Activated CD4-positive, alpha-beta T cell treated with anti-CD3 and anti-CD28 coated beads for 48 hours (primary cell): Measurements from ENCODE around the gene PKN2.
"Not testable (repeated sequence)": the region's sequence is repeated elsewhere in the genome, so short reads cannot be mapped to it uniquely, and the experiment has no call there.

Experiments
- DNase-seq: peaks from one replicate; pipeline ENCODE4 v3.0.0-alpha.2; 2020

PKN2 gene

DNA sequence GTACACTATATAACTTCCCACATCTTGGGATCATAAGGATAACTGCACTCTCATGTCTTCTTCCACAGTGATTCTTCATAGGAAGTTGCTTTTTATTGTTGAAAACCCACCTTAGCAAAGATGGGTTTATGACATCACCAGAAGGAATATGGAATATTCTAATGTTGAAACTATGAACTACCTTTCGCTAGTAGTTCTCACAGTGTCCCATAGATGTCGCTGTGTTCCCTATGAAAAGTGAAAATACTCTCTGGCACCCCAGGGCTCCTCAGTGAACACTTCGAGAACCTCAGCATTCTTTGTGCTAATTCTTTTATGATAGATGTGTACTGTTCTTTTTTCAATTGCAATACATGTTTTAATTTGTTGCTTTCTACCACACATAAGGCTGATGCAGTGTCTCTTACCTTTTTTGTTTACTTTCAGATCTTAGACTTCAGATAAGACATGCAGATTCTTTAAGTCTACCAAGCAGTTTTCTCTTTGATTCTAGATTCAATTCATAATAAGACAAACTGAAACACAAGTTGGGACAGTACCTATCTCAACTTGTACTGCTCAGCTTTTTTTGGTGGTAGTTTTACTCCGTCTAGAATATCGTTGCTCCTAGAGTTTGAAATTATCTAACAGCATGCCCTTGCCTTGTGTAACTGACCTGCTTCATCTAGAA is 116.4 kb downstream of the PKN2 start:
- peak; percentile 51 for DNase-seq

DNA sequence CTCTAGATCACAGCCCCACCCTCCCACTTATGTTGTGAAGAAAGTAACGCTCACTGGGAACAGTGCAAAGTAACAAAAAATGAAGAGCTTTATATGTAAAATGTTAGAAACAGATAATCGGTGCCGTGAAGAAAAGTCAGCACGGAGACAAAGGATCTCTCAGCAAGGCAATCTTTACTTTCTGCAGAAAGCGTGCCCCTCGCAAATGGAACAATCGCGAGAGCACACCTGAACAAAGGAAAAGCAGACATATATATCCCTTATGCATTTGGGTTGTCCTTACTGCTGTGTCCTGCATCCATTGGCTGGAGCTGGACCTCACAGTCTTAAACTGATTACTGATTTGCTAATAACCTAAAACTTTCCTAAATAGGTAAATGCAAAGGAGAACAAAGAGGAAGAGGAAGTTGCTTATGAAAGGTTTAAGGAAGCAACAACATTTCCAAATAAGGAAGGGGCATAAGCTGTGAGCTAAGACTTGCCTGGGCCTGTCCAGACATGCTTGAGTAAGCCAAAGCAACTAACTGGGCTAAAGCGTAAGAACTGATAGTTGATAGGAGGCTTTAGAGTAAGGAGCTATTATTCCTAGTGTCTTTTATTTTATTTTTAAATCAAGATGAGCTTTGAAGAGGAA is 117.6 kb downstream of the PKN2 start:
- no peak for DNase-seq

DNA sequence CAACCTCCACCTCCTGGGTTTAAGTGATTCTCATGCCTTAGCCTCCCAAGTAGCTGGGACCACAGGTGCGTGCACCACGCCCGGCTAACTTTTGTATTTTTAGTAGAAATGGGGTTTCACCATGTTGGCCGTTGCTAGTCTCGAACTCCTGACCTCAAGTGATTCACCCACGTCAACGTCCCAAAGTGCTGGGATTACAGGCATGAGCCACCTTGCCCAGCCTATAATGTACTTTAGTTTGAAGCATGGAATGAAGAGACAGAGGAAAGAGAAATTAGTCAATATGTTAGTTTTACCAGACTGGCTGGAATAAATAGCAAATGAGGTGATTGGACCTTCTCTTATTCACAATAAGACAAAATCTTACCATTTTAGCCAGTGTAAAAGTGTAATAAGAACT is 118.3 kb downstream of the PKN2 start:
- no peak for DNase-seq

DNA sequence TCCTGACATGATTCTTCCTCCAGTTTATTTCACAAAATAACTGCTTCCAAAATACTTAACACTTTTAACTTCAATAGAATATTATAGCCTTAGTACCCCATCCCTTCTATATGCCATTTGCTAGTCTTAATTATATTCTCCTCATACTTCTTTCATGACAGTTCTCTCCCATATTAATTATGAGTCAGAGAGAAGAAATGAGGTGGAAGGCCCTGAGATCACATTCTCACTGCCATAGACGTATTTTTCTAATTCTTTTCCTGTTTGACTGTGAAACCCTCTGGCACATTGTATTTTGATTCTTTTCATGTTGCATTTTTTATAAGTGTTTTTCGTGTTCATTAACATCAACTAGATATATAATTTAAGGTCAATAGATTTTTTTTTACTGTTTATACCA is 118.9 kb downstream of the PKN2 start:
- no peak for DNase-seq

DNA sequence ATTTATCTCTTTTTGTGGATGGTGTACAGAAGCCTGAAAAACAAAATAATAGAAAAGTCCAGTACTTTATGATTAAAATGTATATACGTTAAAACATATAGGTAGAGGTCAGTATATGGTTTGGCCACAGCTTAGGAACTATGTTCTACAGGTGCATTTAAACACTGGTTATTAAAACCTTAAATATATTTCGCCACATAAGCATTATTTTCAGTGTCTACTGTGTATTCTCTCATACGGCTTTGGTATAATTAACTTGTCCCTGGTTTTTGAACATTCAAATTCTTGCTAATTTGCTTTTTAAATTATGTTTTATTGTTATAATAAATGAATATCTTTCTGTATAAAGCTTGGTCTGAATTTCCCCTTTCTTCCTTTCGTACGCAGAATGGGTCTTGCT is 119.4 kb downstream of the PKN2 start:
- no peak for DNase-seq

DNA sequence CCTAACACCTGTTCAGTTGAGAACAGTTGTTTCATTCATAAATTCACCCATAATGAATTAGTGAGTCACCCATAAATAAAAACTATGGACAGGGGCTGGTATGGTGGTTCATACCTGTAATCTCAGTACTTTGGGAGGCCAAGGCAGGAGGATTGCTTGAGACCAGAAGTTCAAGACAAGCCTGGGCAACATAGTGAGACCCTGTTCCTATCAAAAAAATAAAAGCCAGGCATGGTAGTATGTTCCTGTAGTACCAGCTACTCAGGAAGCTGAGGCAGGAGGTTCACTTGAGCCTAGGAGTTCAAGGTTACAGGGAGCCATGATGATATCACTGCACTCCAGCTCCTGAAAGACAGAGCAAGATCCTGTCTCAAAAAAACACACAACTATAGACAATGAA is 128.3 kb downstream of the PKN2 start:
- DNase-seq: no peak

DNA sequence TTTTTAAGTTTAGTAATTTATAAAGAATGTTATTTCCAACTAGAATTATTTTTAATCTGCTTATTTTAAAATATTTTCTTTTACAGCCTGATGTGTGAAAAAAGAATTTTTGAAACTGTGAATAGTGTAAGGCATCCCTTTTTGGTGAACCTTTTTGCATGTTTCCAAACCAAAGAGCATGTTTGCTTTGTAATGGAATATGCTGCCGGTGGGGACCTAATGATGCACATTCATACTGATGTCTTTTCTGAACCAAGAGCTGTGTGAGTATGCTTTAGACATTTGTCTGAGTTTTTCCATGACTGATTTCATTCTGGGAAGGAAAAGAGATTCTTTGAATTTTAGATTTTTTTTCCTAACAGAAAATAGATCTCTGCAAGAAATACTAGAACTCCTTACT is 129.4 kb downstream of the PKN2 start:
- DNase-seq: no peak

DNA sequence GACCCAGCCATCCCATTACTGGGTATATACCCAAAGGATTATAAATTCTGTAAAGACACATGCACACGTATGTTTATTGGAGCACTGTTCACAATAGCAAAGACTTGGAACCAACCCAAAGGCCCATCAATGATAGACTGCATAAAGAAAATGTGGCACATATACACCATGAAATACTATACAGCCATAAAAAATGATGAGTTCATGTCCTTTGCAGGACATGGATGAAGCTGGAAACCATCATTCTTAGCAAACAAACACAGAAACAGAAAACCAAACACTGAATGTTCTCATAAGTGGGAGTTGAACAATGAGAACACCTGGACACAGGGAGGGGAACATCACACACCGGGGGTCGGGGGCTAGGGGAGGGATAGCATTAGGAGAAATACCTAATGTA is 135.6 kb downstream of the PKN2 start:
- DNase-seq: not testable (repeated sequence)

DNA sequence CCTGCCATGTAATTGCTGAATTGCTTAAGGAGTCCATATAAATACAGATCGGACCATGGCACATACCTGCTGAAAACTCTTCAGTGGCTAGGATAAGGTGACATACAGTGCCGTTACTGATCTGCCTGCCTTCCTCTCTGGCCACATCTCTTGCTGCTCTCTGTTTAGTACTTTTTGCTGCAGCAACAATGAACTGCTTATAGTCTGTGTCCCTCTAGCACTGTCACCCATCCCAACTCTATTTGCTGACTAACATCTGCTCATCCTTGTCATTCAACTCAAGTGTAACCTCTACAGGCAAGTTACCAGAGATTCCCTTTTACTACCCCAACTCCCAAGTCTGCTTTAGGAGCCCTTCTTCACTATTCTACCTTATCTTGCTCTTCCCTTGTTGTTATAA is 141.6 kb downstream of the PKN2 start:
- DNase-seq: no peak

DNA sequence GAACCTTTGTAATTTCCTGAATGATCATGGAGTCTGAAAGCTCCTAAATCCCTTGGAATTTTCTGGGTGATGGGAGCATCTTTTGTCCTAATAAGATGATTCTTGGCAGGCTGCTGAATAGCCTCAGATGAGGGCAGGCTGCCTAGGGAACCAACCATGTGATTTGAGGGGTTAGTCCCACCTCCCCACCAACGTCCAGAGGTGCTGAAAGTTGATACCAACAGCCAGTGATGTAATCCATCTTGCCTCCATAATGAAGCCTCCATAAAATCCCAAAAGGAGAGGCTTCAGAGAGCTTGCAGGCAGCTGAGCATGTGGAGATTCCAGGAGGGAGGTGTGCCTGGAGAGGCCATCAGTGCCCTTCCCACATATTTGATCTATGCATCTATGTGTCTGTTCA is 163.6 kb downstream of the PKN2 start:
- no peak for DNase-seq

DNA sequence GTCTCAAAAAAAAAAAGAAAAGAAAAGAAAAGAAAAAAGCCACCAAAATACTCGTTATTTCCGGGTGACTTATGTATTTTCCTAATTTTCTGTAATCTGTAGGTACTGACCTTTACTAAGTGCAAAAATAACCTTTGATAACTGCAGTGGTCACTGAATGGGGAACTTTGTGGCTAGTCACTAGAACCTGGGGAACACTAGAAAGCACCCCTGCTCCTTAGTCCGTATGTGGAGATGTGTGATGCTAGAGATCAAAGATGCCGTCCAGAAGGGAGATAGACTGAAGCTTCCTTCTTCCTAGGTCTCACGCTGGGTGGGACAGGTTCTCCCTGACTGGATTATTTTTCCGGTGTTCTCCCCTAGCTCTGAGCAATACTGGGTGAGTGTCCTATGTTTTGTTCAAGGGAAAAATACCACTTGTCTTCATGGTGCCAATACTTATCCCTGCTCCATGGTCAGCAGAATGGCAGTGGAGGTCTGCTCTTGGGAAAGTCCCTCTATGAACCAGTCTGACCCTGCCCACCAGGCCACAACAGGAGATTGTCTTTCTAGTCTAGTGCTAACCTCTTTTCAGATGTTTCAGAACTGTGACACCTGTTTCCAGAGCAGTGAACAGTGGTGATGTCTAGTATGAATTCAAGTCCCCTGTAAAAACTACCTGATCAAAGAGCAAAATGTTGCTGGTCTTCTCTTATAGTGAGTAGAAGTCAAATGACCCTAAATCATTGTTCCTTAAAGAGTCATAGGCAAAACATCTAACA is 167.4 kb downstream of the PKN2 start:
- DNase-seq: no peak

DNA sequence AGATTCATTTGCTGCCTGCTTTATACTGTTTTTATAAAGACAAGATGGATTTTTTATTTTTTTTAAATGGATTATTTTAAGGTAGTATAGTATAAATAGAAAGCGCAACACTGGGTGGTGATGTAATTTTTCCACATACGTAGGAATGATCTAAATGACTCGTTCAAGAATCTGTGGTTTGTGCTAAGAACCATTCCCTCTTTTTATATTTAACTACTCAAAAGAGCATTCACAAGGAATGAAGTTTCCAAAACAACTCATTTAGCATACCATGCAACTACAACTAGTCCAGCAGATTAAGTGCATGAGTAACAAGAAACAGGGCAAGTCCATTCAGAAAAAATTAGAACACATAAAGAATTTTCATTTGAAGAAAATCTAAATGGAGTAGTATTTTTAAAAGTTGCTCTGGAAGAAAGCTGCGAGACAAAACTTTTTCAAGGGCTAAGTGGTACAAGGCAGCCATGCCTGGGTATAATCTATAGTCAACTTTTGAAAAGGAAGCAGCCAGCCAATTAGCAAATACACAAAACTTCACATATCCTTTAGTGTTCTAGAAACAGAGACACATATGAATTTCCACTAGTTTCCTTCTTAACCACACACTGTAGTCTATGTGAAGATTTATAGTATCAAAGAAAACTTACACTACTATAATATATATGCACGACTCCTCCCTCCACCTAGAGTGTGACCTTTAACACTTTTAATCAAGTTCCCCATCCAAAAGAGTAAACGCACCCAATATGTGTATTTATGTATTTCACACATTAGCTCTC is 183.9 kb downstream of the PKN2 start:
- no peak for DNase-seq

DNA sequence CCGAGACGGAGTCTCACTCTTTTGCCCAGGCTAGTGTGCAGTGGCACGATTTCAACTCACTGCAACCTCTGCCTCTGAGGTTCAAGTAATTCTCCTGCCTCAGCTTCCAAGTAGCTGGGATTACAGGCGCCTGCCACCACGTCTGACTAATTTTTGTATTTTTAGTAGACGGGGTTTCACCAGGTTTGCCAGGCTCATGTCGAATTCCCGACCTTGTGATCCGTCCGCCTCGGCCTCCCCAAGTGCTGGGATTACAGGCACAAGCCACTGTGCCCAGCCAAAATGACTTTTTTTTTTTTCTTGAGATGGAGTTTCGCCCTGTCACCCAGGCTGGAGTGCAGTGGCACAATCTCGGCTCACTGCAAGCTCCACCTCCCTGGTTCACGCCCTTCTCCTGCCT is 185.6 kb downstream of the PKN2 start:
- not testable (repeated sequence) for DNase-seq

DNA sequence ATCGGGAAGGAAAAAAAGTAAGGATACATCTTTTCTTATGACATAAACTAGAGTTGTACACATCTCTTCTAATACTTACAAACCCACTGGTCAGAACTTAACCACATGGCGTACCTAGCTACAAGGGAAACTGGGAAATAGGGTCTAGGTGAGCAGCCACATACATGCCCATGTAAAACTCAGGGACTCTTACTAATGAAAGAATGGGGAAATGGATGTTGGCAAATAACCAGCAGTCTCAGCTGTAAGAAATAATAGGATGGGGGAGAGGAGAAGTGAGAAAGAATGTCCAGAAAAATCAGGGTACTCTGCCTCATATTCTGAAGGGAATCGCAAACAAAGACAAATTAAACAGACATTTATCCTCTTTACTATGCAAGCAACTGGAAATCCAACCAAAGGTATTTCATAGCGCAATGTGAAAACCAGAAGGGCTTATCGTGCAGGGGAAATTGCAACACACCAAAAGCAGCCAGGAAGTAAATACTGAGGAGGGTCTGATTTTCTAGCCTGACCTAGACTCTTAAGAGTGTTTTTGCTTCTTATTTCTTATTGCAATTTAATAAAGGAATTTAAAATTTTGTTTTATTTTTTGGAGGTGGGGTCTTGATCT is 189.8 kb downstream of the PKN2 start:
- DNase-seq: no peak

DNA sequence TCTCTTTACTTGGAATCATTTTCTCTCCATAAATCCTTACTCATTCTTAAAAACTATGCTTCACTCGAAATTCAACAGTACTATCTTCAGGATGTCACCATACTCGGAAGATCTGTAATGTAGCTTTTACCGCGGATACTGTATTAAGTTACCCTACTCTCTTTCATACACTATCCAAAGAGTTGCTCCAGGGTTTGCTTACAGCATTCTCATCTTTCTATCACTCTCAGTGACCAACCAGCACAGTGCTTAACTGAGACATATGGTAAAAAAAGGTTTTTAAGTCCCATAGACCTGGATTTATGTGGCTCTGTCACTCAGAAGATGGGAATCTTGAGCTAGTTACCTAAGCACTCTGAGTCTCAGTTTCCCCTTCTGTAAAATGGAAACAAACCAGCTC is 191.5 kb downstream of the PKN2 start:
- DNase-seq: no peak

DNA sequence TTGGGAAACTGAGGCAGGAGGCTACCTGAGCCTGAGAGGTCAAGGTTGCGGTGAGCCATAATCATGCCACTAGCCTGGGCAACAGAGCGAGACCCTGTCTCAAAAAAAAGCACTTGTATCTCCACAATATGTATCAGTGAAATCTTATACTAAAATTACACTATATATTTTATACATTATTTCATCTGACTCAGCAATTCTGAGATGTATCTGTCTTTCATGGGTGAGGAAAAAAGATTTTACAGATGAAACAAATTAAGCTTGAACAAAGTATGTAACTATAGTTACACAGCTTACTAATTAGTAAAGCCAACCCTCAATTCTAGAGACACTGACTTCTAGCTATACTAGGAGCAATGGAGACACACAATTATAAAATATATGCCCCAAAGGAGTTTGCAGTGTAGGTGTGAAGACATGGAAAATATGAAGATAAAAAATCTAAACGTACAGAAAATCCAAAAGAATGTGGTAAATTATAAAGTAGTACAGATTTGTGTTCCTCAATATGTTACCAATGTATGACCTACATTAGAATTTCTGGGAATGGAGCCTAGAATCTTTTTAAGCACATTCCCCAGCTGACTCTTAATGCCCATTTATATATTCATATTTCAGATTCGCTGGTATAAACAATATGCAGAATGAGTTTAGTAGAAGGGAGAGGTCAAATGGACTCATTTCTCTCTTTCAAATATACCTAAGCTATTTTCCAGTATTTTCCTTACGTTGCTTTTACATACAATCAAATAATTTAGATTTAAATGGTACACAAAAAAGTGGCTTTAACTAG is 192.7 kb downstream of the PKN2 start:
- no peak for DNase-seq

DNA sequence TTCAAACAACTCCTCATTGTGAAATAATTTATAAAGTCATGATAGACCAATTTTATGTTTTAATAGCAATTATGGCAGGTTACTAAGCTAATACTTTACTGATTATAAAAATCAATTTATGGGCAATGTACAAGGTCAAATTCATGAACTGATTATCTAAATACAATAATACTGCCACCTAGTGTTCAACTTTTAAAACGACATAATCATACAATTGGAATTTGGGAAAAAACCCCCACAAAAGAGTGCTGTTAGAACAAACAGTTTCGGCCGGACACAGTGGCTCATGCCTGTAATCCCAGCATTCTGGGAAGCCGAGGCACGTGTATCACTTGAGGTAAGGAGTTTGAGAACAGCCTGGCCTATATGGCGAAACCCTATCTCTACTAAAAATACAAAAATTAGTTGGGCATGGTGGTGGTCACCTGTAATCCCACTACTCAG is 193.3 kb downstream of the PKN2 start:
- no peak for DNase-seq

DNA sequence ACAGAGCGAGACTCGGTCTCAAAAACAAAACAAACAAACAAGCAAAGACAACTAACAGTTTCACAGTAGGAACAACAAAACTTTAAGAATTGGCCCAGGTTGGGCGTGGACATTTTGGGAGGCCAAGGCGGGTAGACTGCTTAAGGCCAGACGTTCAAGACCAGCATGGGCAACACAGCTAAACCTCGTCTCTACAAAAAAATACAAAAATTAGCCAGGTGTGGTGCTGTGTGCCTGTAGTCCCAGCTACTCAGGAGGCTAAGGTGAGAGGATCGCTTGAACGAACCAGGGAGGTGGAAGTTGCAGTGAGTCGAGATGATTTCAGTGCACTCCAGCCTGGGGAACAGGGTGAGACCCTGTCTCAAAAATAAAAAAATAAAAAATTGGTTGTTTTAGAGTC is 193.8 kb downstream of the PKN2 start:
- no peak for DNase-seq

DNA sequence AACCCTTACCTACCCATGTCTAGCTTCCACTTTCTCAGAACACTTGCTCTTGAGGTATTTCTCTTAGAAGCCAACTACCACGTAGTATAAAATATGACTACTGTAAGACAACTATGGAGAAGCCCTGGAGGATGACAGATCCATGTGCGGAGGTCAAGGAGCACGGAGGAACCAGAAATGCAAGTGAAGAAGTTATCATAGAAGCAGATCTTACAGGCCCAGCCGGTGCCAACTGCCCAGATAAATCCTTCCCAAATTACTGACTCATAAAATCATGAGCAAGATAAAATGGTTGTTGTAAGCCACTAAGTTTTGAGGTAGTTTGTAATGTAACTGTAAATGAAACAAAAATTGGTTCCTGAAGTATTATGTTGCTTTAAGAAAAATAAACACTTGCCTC is 194.7 kb downstream of the PKN2 start:
- no peak for DNase-seq

DNA sequence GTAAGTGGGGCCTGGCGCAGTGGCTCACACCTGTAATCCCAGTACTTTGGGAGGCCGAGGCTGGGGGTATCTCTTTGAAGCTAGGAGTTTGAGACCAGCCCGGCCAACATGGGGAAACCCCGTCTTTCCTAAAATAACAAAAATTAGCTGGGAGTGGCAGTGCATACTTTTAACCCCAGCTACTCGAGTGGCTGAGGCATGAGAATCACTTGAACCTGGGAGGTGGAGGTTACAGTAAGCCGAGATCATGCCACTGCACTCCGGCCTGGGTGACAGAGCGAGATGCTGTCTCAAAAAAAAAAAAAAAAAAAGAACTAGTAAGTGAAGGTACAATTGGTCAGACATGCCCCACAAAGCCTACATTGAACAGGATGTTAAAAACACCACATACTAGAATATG is 196.6 kb downstream of the PKN2 start:
- not testable (repeated sequence) for DNase-seq

DNA sequence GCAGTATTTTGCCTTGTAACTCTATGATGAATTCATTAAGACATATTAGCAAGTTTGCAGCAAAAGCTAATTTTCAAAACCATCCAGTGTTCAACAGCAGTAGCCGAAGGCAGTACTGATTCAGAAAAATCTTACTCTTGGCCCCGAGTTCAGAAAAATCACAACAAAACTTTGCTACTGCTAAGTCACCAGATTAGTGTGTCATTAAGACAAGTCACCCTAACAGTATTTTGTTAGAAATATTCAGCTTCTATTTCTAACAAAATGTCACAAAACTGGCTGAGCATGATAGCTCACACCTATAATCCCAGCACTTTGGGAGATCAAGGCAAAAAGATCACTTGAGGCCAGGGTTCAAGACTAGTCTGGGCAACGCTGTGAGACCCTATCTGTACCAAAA is 199.1 kb downstream of the PKN2 start:
- DNase-seq: no peak
